Left cardiac atrium (tissue), 4 donors: ENCODE measurements around the gene TPPP2. TPM values are rescaled to one million over a fixed set of nuclear protein-coding genes. Genes with fewer than 3 reads are reported as not detected.

ENCODE experiments used
- ATAC-seq, 2 donors: fragments of 200-7000 bp; cut with Tn5 transposase; one replicate each; pipeline ENCODE4 v1.9.1; 2020; ENCODE audit warnings: mild to moderate bottlenecking in 2 of 2, moderate library complexity in 2 of 2
- DNase-seq: peaks from one replicate; pipeline ENCODE4 v3.0.0-alpha.2; 2020
- intact Hi-C, 2 donors: fragments of 100-400 bp; cut with DNase I; formaldehyde crosslinking; loops; one replicate each; pipeline versions ENCODE4 v1.14.1 to v1.15.1; 2022 to 2023
- microRNA-seq, 2 donors: library from miRNA; unstranded; fragments of <30 nt; microRNA quantifications; one replicate each; pipeline ENCODE4 v1.2.0, GENCODE V29; 2020
- total RNA-seq, 2 donors: library from RNA; stranded (reverse); fragmentation: NEBNext Ultra II Directional; extraction: Animal tissue kit (Norgen Biotek cat#: 25700); gene quantifications; one replicate each; pipeline ENCODE4 v1.2.1, GENCODE V29; 2021
- donor health status: DM: no; HTN: yes; CAD: no.
- donor health status: DM: no; HTN: yes; CAD: no; lungs with severe emphysema.
- donor health status: DM: yes; HTN: yes; CAD: no.
- donor health status: Dilated cardiomyopathy.

The TPPP2 gene
- total RNA-seq, 2 donors from 2014 or later = 0.44 to 1.6 TPM

DNA sequence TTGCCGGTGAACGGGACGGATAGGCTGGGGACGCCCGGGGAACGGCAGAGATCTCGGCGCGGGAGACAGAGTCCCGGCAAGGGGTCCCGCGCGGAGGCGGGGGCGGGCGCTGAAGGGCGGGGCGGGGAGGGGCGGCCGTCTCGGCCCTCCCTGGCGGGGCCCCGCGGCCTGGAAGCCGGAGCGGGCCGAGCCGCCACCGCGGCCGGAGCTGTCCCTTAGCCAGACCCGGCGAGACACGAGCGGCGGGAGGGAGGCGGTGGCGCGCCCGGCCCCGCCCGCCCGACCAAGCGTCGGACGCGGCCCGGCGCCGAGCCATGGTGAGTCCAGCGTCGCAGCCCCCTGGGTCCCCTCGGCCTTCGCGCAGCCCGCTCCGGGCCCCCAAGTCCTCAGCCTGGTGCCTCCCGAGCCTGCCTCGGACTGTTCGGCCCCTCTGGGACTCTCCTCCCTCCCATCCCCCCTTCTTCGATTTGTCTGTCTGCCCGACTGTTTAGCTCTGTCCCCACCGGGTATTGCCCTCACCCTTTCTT is 40.1 kb downstream of the TPPP2 start, which contains the start of gene ARHGEF40:
Gene ARHGEF40 (plus strand): TSS at position 222 of the 527 bp plus-strand sequence. CDS start 93 bp downstream, at position 315.
- ATAC-seq = peak; percentile 60 to 68
- intact Hi-C loops = no loop called here

DNA sequence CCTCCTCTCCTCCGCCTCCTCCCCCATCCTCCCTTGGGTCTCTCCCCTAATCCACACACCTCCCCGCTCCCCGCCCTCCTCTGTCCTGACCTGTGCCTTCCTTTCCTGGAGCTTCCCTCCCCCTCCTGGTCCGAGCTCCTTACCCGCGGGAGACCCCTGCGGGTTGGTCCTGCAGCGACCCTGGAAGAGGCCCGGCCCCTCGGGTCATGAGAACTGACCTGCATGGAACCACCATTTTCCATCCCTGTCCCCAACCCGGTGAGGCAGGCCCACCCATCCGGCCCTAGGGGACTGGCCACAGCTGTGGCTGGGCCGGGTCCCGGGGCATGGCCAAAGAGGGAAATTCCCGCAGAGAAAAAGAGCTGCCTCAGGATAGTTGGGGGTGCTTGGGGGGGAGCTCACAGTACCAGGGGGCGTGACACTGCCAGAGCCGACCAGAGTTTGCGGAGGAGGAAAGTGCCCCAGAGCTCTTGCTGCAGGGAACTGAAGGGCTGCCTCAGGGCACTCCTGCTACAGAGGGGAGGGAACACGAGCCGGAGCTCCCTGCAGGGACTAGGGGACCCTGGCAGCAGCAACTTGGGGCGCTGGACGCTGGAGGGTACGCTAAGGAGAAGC is 40.7 kb downstream of the TPPP2 start:
- intact Hi-C loops = no loop called here
- DNase-seq = peak; percentile 50
- ATAC-seq = peak; percentile 18 to 19

More for the DNA sequence above, 40.1 kb downstream of the TPPP2 start, which contains the start of gene ARHGEF40:
- DNase-seq = peak; percentile 75

DNA sequence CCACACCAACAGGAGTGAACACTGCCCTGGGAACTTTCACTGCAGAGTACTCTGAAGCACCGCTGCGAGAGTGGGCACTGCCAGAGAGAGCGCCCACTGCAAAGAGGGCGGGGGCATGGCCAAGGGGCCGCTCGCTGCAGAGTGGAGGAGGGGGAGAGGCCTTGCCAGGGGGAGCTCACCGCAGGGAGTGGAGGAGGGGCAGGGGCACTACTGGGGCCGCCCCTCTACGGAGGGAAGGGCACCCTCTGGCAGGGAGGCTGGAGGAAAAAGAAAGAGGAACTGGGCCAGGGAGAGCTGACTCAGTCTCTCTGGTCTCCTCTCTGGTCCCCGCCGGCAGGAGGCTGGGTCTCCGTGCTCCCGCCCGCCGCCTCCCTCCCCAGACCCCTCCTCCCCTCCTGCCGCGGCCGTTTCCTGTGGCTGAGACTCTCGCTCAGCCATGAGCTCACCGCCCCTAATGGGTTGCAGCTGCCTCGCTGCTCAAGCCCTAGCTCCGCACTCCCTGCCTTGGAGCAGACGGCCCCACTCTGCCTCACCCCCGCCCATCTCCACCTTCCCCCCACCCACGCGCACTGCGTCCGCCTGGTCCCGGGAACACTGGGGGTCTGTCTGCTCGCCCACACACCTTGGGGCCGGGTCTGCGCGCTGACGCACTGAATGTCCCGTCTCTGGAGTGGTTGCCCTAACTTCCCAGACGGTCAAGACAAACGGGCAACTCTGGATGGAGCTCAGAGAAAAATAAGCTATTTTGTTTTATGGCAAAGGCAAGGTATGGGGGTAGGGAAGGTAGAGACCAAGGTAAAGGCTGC is 41.4 kb downstream of the TPPP2 start:
- intact Hi-C loops = no loop called here
- peak; percentile 90 for DNase-seq
- peak; percentile 57 to 79 for ATAC-seq

- ATAC-seq (peak; percentile 15 to 16), DNase-seq (peak; percentile 53)
- intact Hi-C loops = no loop called here
These were observed 42.0 kb downstream of the TPPP2 start for GRCh38 chr14:21072031-21072473.

DNA sequence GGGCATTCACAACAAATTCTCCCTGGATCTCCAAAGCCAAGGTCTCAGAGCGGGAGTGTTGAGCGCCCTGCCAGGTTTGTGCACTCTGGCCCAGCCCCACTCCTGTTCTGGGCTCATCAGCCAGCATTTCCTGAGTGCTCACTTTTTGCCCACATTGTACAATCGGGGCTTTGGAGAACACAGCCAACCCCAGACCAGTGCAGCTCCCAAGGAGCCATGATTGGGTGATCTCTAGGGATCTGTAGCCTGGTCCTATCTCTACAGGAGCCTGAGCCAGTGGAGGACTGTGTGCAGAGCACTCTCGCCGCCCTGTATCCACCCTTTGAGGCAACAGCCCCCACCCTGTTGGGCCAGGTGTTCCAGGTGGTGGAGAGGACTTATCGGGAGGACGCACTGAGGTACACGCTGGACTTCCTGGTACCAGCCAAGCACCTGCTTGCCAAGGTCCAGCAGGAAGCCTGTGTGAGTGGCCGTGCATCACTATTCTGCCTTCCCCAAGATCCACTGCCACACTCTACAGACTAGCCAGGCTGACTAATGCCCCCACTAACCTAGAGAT is 42.8 kb downstream of the TPPP2 start:
- intact Hi-C loops = no loop called here
- ATAC-seq = no peak
- DNase-seq = no peak

GRCh38 chr14:21073921-21074320 is 43.9 kb downstream of the TPPP2 start:
- DNase-seq (no peak), ATAC-seq (no peak)
- intact Hi-C loops = no loop called here

GRCh38 chr14:21074398-21075272 is 44.6 kb downstream of the TPPP2 start:
- DNase-seq (no peak), ATAC-seq (no peak)
- intact Hi-C loops = no loop called here

- intact Hi-C loops = no loop called here
- DNase-seq (no peak), ATAC-seq (no peak)
These were observed 45.9 kb downstream of the TPPP2 start for GRCh38 chr14:21075719-21076437.

GRCh38 chr14:21077672-21078071 is 47.7 kb downstream of the TPPP2 start:
- intact Hi-C loops = no loop called here
- ATAC-seq = no peak
- DNase-seq = no peak

DNA sequence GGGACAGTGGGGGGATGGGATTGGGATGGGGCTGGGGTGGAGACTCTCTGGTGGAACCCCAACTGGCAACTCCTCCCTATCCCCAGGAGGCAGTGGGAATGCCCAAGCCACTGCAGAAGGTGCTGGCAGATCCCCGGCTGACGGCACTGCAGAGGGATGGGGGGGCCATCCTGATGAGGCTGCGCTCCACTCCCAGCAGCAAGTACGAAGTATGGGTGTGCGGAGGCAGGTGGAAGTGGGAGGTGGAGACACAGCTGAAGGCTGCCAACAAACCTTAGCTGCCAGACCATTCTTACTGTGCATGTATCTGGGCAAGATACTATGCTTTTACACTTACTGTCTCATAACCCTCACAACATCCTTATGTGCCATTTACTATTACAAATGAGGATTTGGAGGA is 48.3 kb downstream of the TPPP2 start:
- DNase-seq (no peak), ATAC-seq (no peak)
- intact Hi-C loops = no loop called here

GRCh38 chr14:21078726-21079125 is 48.7 kb downstream of the TPPP2 start:
- DNase-seq (no peak), ATAC-seq (no peak)
- intact Hi-C loops = no loop called here

GRCh38 chr14:21081521-21082142 is 51.6 kb downstream of the TPPP2 start:
- ATAC-seq (no peak), DNase-seq (no peak)
- intact Hi-C loops = no loop called here

Small RNA genes lying within 50 kb of the gene (microRNA-seq; reads per million reads assigned to microRNA genes)
- gene MIR6717 = 0 to 0.20 reads per million in 2 donors

Other genes starting within 250 kb of the TPPP2 start
- gene RNASE6, start 248.9 kb upstream of the TPPP2 start, total RNA-seq = 10 to 100 TPM in 1 of 2 donors, 1 to 10 TPM in 1; 6.9 to 16.1 TPM
- gene RNASE1, start 227.4 kb upstream of the TPPP2 start, total RNA-seq = 100 to 1,000 TPM; 295 to 632 TPM
- gene RNASE3, start 138.8 kb upstream of the TPPP2 start, total RNA-seq = not detected
- gene RNASE2, start 74.7 kb upstream of the TPPP2 start, total RNA-seq = 1 to 10 TPM; 1.6 to 3.8 TPM
- gene METTL17, start 40.2 kb upstream of the TPPP2 start, total RNA-seq = 10 to 100 TPM; 33.8 to 39.0 TPM
- not detected for gene SLC39A2, start 30.9 kb upstream of the TPPP2 start, total RNA-seq
- 100 to 1,000 TPM; 212 to 215 TPM for gene NDRG2, start 5.2 kb upstream of the TPPP2 start, total RNA-seq
- not detected for gene RNASE13, start 4.6 kb downstream of the TPPP2 start, total RNA-seq
- not detected for gene RNASE7, start 12.1 kb downstream of the TPPP2 start, total RNA-seq
- gene RNASE8, start 27.6 kb downstream of the TPPP2 start, total RNA-seq = not detected
- 10 to 100 TPM; 24.9 to 25.5 TPM for gene ARHGEF40, start 40.1 kb downstream of the TPPP2 start, total RNA-seq
- gene ZNF219, start 68.4 kb downstream of the TPPP2 start, total RNA-seq = 10 to 100 TPM; 38.3 to 44.4 TPM
- under 1 TPM; 0.26 to 0.82 TPM for gene TMEM253, start 70.8 kb downstream of the TPPP2 start, total RNA-seq
- gene OR5AU1, start 125.8 kb downstream of the TPPP2 start, total RNA-seq = not detected
- 100 to 1,000 TPM; 254 TPM for gene HNRNPC, start 239.2 kb downstream of the TPPP2 start, total RNA-seq
- gene RPGRIP1, start 249.9 kb downstream of the TPPP2 start, total RNA-seq = under 1 TPM; 0.26 to 0.38 TPM